Kidney (tissue), 14 donors: ENCODE results near the gene CNTROB. TPM values are rescaled to one million over a fixed set of nuclear protein-coding genes. Genes with fewer than 3 reads are reported as not detected.
"Not testable (repeated sequence)": the region's sequence is repeated elsewhere in the genome, so short reads cannot be mapped to it uniquely, and the experiment has no call there.

ENCODE experiments used
- DNase-seq, 5 donors: peaks; one replicate each; pipeline ENCODE4 v3.0.0-alpha.2; 2013 to 2020
- FAIRE-seq: peaks from 2 replicates; lab custom pipeline; 2012; peaks lifted over from hg19 to GRCh38; lab: Jason Lieb, UNC
- H3K27ac ChIP-seq, 2 donors: one replicate each; pipeline ENCODE4 v1.7.0; 2013; ENCODE audit warnings: low read depth in 2 of 2, low read length in 2 of 2, inconsistent platforms in 1 of 2
- H3K27me3 ChIP-seq: one replicate; pipeline ENCODE4 v1.7.1; 2013; ENCODE audit warnings: low read length, inconsistent platforms; ENCODE audit not compliant: control insufficient read depth, insufficient read depth
- H3K36me3 ChIP-seq, 3 donors: one replicate each; pipeline versions ENCODE4 v1.7.0 to v1.7.1; 2013; ENCODE audit warnings: low read length in 3 of 3, control low read depth in 1 of 3, inconsistent platforms in 1 of 3; ENCODE audit not compliant: insufficient read depth in 3 of 3, control insufficient read depth in 2 of 3
- H3K4me1 ChIP-seq, 3 donors: one replicate each; pipeline versions ENCODE4 v1.7.0 to v1.7.1; 2013; ENCODE audit warnings: low read length in 3 of 3, inconsistent platforms in 1 of 3, low read depth in 1 of 3; ENCODE audit not compliant: control insufficient read depth in 2 of 3, insufficient read depth in 2 of 3
- H3K4me3 ChIP-seq, 3 donors: one replicate each; pipeline versions ENCODE4 v1.7.0 to v1.8.1; 2013; ENCODE audit warnings: low read length in 3 of 3, control low read depth in 1 of 3, inconsistent platforms in 1 of 3
- H3K9ac ChIP-seq, 3 donors: one replicate each; pipeline versions ENCODE4 v1.7.0 to v1.7.1; 2013; ENCODE audit warnings: low read length in 3 of 3, control low read depth in 1 of 3, inconsistent platforms in 1 of 3
- H3K9me3 ChIP-seq, 3 donors: one replicate each; pipeline versions ENCODE4 v1.7.0 to v1.7.1; 2013; ENCODE audit warnings: low read length in 3 of 3, control low read depth in 1 of 3, inconsistent platforms in 1 of 3; ENCODE audit not compliant: control insufficient read depth in 2 of 3, insufficient read depth in 1 of 3
- intact Hi-C: fragments of 100-400 bp; cut with DNase I; formaldehyde crosslinking; loops from one replicate; pipeline ENCODE4 v1.11.1; 2022
- polyA plus RNA-seq: library from polyadenylated mRNA; stranded (reverse); fragments of 350-450 nt; fragmentation: Illumina TruSeq; extraction: RNeasy Lipid Tissue Mini Kit (QIAGEN cat#74804); gene quantifications from one replicate; pipeline ENCODE4 v1.2.3, GENCODE V29; 2014; ENCODE audit warnings: low read depth, low replicate concordance; ENCODE audit not compliant: insufficient read depth
- total RNA-seq: library from RNA; stranded (reverse); fragmentation: NEBNext Ultra II Directional; extraction: Animal tissue kit (Norgen Biotek cat#: 25700); gene quantifications from one replicate; pipeline ENCODE4 v1.2.1, GENCODE V29; 2021
- TF ChIP-seq, protein P1 (sequence below): IDR thresholded peaks from 3 replicates; pipeline ENCODE4 v1.5.1; 2012; ENCODE audit warnings: mild to moderate bottlenecking, moderate library complexity, borderline replicate concordance; ENCODE audit not compliant: insufficient read depth; ENCODE audit errors: extremely low read depth
- donor health status: control.
- donor health status: control.
- donor health status: control.
- donor health status: control.
- donor health status: control.
- donor health status: DM: yes; HTN: yes; CAD: no.
- donor health status: Normal renal cell carcinoma (clear cell type).

Gene CNTROB
- total and polyA plus RNA-seq, 2 donors from 2014 or later: 11.6 to 27.5 TPM

DNA sequence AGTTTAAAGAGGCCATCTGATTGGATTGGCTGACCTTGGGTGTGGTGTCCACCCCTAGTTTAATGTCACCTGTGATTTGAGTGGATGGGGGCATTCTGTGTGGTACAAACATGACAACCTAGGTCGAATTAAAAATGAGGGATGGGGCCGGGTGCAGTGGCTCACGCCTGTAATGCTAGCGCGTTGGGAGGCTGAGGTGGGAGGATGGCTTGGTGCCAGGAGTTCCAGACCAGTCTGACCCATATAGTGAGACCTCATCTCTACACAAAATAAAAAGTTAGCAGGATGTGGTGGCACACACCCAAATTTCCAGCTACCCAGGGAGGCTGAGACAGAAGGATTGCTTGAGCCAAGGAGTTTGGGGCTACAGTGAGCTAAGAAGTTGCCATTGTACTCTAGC, 14.4 kb downstream of the CNTROB start:
- H3K4me1 ChIP-seq: no peaks in the 10 kb centered on the region
- intact Hi-C loops: no loop called here
- H3K9me3 ChIP-seq: no peaks in the 10 kb centered on the region
- H3K9ac ChIP-seq: no peak overlapping the region
- H3K4me3 ChIP-seq: no peak overlapping the region
- DNase-seq (peak in 1 of 5 donors; percentile 5), FAIRE-seq (no peak)
- H3K27ac ChIP-seq: no peak overlapping the region
- no peaks in the 10 kb centered on the region for H3K27me3 ChIP-seq
- TF ChIP-seq, protein P1, sequence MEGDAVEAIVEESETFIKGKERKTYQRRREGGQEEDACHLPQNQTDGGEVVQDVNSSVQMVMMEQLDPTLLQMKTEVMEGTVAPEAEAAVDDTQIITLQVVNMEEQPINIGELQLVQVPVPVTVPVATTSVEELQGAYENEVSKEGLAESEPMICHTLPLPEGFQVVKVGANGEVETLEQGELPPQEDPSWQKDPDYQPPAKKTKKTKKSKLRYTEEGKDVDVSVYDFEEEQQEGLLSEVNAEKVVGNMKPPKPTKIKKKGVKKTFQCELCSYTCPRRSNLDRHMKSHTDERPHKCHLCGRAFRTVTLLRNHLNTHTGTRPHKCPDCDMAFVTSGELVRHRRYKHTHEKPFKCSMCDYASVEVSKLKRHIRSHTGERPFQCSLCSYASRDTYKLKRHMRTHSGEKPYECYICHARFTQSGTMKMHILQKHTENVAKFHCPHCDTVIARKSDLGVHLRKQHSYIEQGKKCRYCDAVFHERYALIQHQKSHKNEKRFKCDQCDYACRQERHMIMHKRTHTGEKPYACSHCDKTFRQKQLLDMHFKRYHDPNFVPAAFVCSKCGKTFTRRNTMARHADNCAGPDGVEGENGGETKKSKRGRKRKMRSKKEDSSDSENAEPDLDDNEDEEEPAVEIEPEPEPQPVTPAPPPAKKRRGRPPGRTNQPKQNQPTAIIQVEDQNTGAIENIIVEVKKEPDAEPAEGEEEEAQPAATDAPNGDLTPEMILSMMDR: no peak
- peaks cover 11 to 39% (median 30%) of the 10 kb centered on the region in 3 donors for H3K36me3 ChIP-seq

DNA sequence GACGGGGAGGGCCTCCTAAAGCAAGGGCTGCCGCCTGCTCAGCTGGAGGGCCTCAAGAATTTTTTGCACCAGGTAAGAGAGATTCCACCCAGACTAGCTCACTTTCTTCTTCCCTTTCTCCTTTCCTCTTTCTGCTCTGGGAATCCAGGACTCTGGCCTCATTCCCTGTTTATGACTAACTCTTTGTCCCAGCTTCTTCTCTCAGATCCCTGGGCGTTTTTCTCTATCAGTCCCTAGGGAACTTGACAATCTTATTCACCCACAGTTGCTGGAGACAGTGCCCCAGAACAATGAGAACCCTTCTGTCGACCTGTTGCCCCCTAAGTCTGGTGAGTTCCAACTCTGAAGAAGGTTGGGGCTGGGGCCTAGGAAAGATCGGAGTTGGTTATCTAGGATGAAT, 15.6 kb downstream of the CNTROB start:
- H3K36me3 ChIP-seq: peaks cover 11 to 35% (median 30%) of the 10 kb centered on the region in 3 donors
- no peak overlapping the region for H3K27ac ChIP-seq
- H3K9ac ChIP-seq: no peak overlapping the region
- DNase-seq: peak in 1 of 5 donors; percentile 6
- no peak overlapping the region for H3K4me3 ChIP-seq
- no peaks in the 10 kb centered on the region for H3K4me1 ChIP-seq
- no peaks in the 10 kb centered on the region for H3K9me3 ChIP-seq
- TF ChIP-seq, protein P1: no peak
- FAIRE-seq: no peak
- intact Hi-C loops: no loop called here
- no peaks in the 10 kb centered on the region for H3K27me3 ChIP-seq

DNA sequence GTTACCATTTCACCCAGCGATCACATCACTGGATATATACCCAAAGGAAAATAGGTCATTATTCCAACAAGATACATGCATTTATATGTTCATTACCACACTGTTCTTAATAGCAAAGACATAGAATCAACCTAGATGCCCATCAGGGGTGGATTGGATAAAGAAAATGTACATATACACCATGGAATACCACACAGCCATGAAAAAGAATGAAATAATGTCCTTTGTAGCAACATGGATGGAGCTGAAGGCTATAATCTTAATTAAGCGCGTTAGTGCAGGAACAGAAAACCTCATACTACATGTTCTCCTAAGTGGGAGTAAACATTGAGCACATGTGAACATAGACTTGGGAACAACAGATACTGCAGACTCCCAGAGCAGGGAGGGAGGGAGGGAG, 18.6 kb downstream of the CNTROB start:
- Histone ChIP-seq H3K9ac (no peak overlapping the region), H3K27ac (no peak overlapping the region), H3K36me3 (peaks cover 6 to 19% (median 13%) of the 10 kb centered on the region in 3 donors), H3K4me3 (no peak overlapping the region), H3K27me3 (no peaks in the 10 kb centered on the region), H3K9me3 (no peaks in the 10 kb centered on the region), H3K4me1 (no peaks in the 10 kb centered on the region)
- no peak for DNase-seq
- intact Hi-C loops: no loop called here
- FAIRE-seq: no peak
- TF ChIP-seq, protein P1: no peak

DNA sequence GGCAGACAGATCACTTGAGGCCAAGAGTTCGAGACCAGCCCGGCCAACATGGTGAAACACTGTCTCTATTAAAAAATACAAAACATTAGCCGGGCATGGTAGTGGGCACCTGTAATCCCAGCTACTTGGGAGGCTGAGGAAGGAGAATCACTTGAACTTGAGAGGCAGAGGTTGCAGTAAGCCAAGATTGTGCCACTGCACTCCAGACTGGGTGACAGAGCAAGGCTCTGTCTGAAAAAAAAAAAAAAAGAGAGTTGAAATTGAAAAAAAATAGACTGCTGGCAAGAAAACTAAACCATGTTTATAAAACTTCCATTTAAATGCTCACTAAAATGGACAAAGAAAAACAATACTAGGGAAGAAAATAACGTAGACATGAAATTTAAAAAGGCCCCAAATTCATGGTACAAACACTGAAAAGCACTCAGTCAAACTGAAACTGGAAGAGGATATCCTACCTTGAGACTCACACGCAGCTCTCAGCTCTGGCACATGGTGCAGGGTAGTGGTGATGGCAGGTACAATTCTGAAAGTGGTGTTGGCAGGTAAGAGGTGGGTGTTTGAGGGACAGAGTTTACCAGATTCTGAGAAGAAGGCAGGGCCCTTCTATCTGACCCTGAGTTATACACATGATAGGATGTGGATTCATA, 19.3 kb downstream of the CNTROB start:
- H3K4me3 ChIP-seq: no peak overlapping the region

DNA sequence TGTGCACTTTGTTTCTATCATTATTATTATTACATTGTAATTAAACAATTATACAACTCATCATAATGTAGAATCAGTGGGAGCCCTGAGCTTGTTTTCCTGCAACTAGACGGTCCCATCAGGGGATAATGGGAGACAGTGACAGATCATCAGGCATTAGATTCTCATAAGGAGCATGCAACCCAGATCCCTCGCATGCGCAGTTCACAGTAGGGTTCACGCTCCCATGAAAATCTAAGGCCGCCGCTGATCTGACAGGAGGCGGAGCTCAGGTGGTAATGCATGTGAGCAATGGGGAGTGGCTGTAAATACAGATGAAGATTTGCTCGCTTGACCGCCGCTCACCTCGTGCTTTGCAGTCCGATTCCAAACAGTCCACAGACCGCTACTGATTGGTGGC, 21.3 kb downstream of the CNTROB start:
- DNase-seq, intact Hi-C loops, H3K27me3 ChIP-seq, H3K27ac ChIP-seq, H3K36me3 ChIP-seq, FAIRE-seq, H3K4me1 ChIP-seq, H3K9ac ChIP-seq, H3K4me3 ChIP-seq, H3K9me3 ChIP-seq: not testable (repeated sequence)

More for the DNA sequence above, 19.3 kb downstream of the CNTROB start:
- TF ChIP-seq, protein P1: no peak
- Histone ChIP-seq H3K27ac (no peak overlapping the region), H3K36me3 (peaks cover 3 to 13% (median 10%) of the 10 kb centered on the region in 3 donors), H3K9me3 (no peaks in the 10 kb centered on the region), H3K4me1 (no peaks in the 10 kb centered on the region), H3K27me3 (no peaks in the 10 kb centered on the region), H3K9ac (no peak overlapping the region)
- FAIRE-seq: no peak
- intact Hi-C loops: no loop called here
- no peak for DNase-seq
